WTC11 (cell line): Measurements from ENCODE around the gene PDE6G. TPM values are rescaled to one million over a fixed set of nuclear protein-coding genes. Genes with fewer than 3 reads are reported as not detected.

Experiments
- ATAC-seq: fragments of 200-7000 bp; cut with Tn5 transposase; 2 replicates; pipeline ENCODE4 v1.10.0; 2021; ENCODE audit warnings: mild to moderate bottlenecking, moderate library complexity
- CTCF ChIA-PET: fragments of 300-600 bp; sonication (Branson Sonifier 250); formaldehyde crosslinking; loops from one replicate; lab custom pipeline; 2021; ENCODE audit warnings: antibody characterized with exemption; lab: Charles Lee
- POLR2A ChIA-PET: fragments of 350-600 bp; sonication (Branson Sonifier 250); formaldehyde crosslinking; loops from one replicate; lab custom pipeline; 2021; ENCODE audit warnings: antibody characterized with exemption; lab: Charles Lee
- DNase-seq: peaks from one replicate; pipeline ENCODE4 v3.0.0; 2021; ENCODE audit warnings: low spot score
- H3K27ac Mint-ChIP-seq: 2 replicates; pipeline ENCODE4 v1.8.0; 2021; ENCODE audit warnings: mixed read lengths
- H3K27me3 Mint-ChIP-seq: 2 replicates; pipeline ENCODE4 v1.8.0; 2021; ENCODE audit warnings: low read depth, mild to moderate bottlenecking, moderate library complexity, mixed read lengths
- H3K36me3 Mint-ChIP-seq: 2 replicates; pipeline ENCODE4 v1.8.0; 2021; ENCODE audit warnings: mixed read lengths
- H3K4me1 Mint-ChIP-seq: 2 replicates; pipeline ENCODE4 v1.8.0; 2022; ENCODE audit warnings: mixed read lengths
- H3K4me3 Mint-ChIP-seq: 2 replicates; pipeline ENCODE4 v1.8.0; 2021; ENCODE audit warnings: mild to moderate bottlenecking, moderate library complexity, mixed read lengths
- H3K9me3 Mint-ChIP-seq: 2 replicates; pipeline ENCODE4 v1.8.0; 2021; ENCODE audit warnings: mixed read lengths
- ELF4 ChIP-seq: sonication (generic); formaldehyde crosslinking; IDR thresholded peaks from 2 replicates; pipeline ENCODE4 v1.8.1; 2022; ENCODE audit warnings: low read depth, mild to moderate bottlenecking, moderate library complexity, missing genetic modification reagents
- FOXK1 ChIP-seq: sonication (generic); formaldehyde crosslinking; IDR thresholded peaks from 2 replicates; pipeline ENCODE4 v1.8.0; 2022; ENCODE audit warnings: mild to moderate bottlenecking, moderate library complexity, missing genetic modification reagents
- GRHL2 ChIP-seq: fragments of 250-450 bp; sonication (Bioruptor Pico); IDR thresholded peaks from 2 replicates; pipeline ENCODE4 v1.8.0; 2022; ENCODE audit warnings: mild to moderate bottlenecking, moderate library complexity; ENCODE audit not compliant: insufficient replicate concordance, severe bottlenecking
- JAZF1 ChIP-seq: fragments of 250-450 bp; sonication (Bioruptor Pico); IDR thresholded peaks from 2 replicates; pipeline ENCODE4 v1.9.0; 2021; ENCODE audit warnings: moderate library complexity, mild to moderate bottlenecking, inconsistent platforms
- JUN ChIP-seq: sonication (generic); formaldehyde crosslinking; IDR thresholded peaks from 2 replicates; pipeline ENCODE4 v1.8.0; 2023; ENCODE audit warnings: mild to moderate bottlenecking, missing genetic modification reagents
- KAT7 ChIP-seq: sonication (generic); formaldehyde crosslinking; IDR thresholded peaks from 2 replicates; pipeline ENCODE4 v1.8.1; 2023; ENCODE audit warnings: missing genetic modification reagents, mild to moderate bottlenecking, borderline replicate concordance
- MYBL2 ChIP-seq: sonication (generic); formaldehyde crosslinking; IDR thresholded peaks from 2 replicates; pipeline ENCODE4 v1.8.1; 2023; ENCODE audit warnings: mild to moderate bottlenecking, moderate library complexity, missing genetic modification reagents
- NFYB ChIP-seq: sonication (generic); formaldehyde crosslinking; conservative IDR thresholded peaks from 2 replicates; pipeline ENCODE4 v1.8.0; 2022; ENCODE audit warnings: low read depth, missing genetic modification reagents
- NR2C2 ChIP-seq: sonication (generic); formaldehyde crosslinking; IDR thresholded peaks from 2 replicates; pipeline ENCODE4 v1.8.0; 2022; ENCODE audit warnings: mild to moderate bottlenecking, missing genetic modification reagents
- OVOL2 ChIP-seq: fragments of 250-450 bp; sonication (Bioruptor Pico); IDR thresholded peaks from 2 replicates; pipeline ENCODE4 v1.9.0; 2021; ENCODE audit warnings: mild to moderate bottlenecking, borderline replicate concordance
- RELA ChIP-seq: sonication (generic); formaldehyde crosslinking; IDR thresholded peaks from 2 replicates; pipeline ENCODE4 v1.8.1; 2022; ENCODE audit warnings: missing genetic modification reagents, mild to moderate bottlenecking, borderline replicate concordance
- SMAD4 ChIP-seq: sonication (generic); formaldehyde crosslinking; IDR thresholded peaks from 2 replicates; pipeline ENCODE4 v1.8.0; 2022; ENCODE audit warnings: mild to moderate bottlenecking, missing genetic modification reagents
- TCF7 ChIP-seq: sonication (generic); formaldehyde crosslinking; IDR thresholded peaks from 2 replicates; pipeline ENCODE4 v1.8.0; 2022; ENCODE audit warnings: mild to moderate bottlenecking, low read depth, missing genetic modification reagents, moderate library complexity
- ZNF138 ChIP-seq: sonication (generic); formaldehyde crosslinking; conservative IDR thresholded peaks from 2 replicates; pipeline ENCODE4 v1.8.1; 2022; ENCODE audit warnings: mild to moderate bottlenecking, moderate library complexity, missing genetic modification reagents
- ZNF219 ChIP-seq: sonication (generic); formaldehyde crosslinking; IDR thresholded peaks from 2 replicates; pipeline ENCODE4 v1.8.0; 2023; ENCODE audit warnings: missing genetic modification reagents, mild to moderate bottlenecking, borderline replicate concordance
- ZNF317 ChIP-seq: sonication (generic); formaldehyde crosslinking; IDR thresholded peaks from 2 replicates; pipeline ENCODE4 v1.8.1; 2023; ENCODE audit warnings: low read depth, mild to moderate bottlenecking, moderate library complexity, missing genetic modification reagents, borderline replicate concordance
- ZNF396 ChIP-seq: fragments of 250-450 bp; sonication (Bioruptor Pico); IDR thresholded peaks from 2 replicates; pipeline ENCODE4 v1.8.0; 2021; ENCODE audit warnings: mild to moderate bottlenecking, moderate library complexity, borderline replicate concordance
- ZNF416 ChIP-seq: fragments of 250-450 bp; sonication (Bioruptor Pico); IDR thresholded peaks from 2 replicates; pipeline ENCODE4 v1.9.0; 2021; ENCODE audit warnings: mild to moderate bottlenecking, inconsistent platforms
- ZNF671 ChIP-seq: fragments of 250-450 bp; sonication (Bioruptor Pico); IDR thresholded peaks from 2 replicates; pipeline ENCODE4 v1.8.0; 2021; ENCODE audit warnings: mild to moderate bottlenecking
- total RNA-seq: library from RNA; stranded (reverse); gene quantifications from 3 replicates; pipeline ENCODE4 v1.2.3, GENCODE V29; 2021
- TF ChIP-seq, protein P1 (sequence below): sonication (generic); formaldehyde crosslinking; IDR thresholded peaks from 2 replicates; pipeline ENCODE4 v1.8.0; 2022; ENCODE audit warnings: missing genetic modification reagents
- TF ChIP-seq, protein P2 (sequence below): sonication (generic); formaldehyde crosslinking; IDR thresholded peaks from 2 replicates; pipeline ENCODE4 v1.8.1; 2023; ENCODE audit warnings: mild to moderate bottlenecking, moderate library complexity, missing genetic modification reagents
- TF ChIP-seq, protein P3 (sequence below): sonication (generic); formaldehyde crosslinking; IDR thresholded peaks from 2 replicates; pipeline ENCODE4 v1.8.1; 2022; ENCODE audit warnings: mild to moderate bottlenecking, missing genetic modification reagents, moderate library complexity, borderline replicate concordance

PDE6G gene
- total RNA-seq, 1 experiment from 2014 or later: 4.4 TPM

DNA sequence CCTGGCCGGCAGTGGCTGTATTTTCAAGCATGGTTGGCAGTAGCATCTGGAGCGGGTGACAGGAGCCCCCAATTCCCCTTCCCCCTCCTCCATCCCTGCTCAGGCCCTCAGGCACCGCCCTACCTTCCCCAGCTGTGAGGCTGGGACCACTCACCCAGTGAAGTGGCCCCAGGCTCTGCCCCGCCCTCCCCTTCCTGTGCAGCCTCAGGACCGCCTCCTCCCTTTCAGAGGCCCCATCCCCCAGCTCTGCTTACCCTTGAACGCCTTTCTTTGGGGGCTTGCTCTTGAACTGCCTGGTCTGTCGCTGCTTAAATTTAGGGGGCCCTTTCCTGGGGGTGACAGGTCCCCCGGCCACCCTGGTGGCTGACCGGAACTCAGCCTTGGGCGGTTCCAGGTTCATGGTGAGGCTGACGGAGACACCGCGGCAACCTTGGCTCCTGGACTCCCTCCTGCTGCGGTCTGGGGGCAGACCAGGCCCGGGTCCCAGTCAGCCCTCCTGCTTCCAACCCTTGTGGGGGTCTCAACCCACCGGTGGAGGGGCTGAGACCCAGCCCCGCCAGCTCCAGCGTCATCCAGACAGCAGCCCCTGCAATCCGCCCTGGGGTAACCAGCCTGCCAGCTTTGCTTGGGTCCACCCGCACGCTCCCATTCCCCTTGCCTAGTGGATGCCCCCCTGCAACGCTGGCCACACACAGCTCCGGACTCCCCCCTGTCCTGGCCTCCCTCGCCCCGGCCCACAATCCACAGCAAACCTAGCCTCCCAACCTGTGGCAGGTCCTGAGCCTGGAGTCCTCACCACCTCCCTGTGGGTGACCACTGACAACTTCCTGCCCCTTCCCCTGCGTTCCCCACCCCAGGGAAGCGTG is 3.2 kb downstream of the PDE6G start:
- H3K4me3 Mint-ChIP-seq: peak overlapping the region; percentile 47
- ATAC-seq (peak; percentile 75), DNase-seq (peak; percentile 58)
- H3K36me3 Mint-ChIP-seq: no peaks in the 10 kb centered on the region
- POLR2A ChIA-PET: no interaction called here
- peaks cover 22% of the 10 kb centered on the region for H3K4me1 Mint-ChIP-seq
- no peak overlapping the region for H3K27ac Mint-ChIP-seq
- no peak for TF ChIP-seq KAT7 (CRISPR knock-in tag)
- 0 out of 2 replicates have a peak, but pooled peaks have one; percentile 31 for TF ChIP-seq RELA (CRISPR knock-in tag)
- TF ChIP-seq SMAD4: no peak
- TF ChIP-seq, all 79 proteins: peak for 1
- CTCF ChIA-PET: interaction anchor here (0.7 kb wide), 1 partner anchor 726 kb away, joined by 3 read pairs; no protein-coding TSS in a partner anchor
- Mint-ChIP-seq H3K27me3 (peaks cover 25% of the 10 kb centered on the region), H3K9me3 (no peaks in the 10 kb centered on the region)

DNA sequence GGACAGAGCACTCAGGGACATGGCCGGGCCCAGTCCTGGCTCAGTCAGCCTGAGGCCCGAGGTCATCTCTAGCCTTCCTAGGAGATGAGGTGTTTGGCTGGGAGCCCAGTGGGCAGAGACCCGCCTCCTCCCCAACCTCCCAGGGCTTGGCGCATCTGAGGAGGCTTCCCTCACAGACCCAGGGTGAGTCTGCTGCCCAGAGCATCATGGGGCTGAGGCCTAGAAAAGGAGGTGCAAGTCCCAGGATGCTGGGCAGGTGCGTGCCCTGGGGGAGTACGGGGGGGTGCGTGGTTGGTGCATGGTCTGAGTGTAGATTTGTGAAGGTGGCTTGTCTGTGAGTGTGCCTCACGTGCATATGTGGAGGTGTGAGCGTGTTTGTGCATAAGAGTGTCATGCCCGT is 4.7 kb downstream of the PDE6G start:
- ATAC-seq (no peak), DNase-seq (no peak)
- Mint-ChIP-seq H3K4me3 (no peak overlapping the region), H3K27ac (no peak overlapping the region), H3K27me3 (peaks cover 37% of the 10 kb centered on the region), H3K4me1 (peaks cover 29% of the 10 kb centered on the region), H3K36me3 (no peaks in the 10 kb centered on the region), H3K9me3 (no peaks in the 10 kb centered on the region)
- POLR2A ChIA-PET: no interaction called here
- CTCF ChIA-PET: no interaction called here
- TF ChIP-seq FOXK1 (CRISPR knock-in tag) (no peak), KAT7 (CRISPR knock-in tag) (no peak)
- TF ChIP-seq, protein P1, sequence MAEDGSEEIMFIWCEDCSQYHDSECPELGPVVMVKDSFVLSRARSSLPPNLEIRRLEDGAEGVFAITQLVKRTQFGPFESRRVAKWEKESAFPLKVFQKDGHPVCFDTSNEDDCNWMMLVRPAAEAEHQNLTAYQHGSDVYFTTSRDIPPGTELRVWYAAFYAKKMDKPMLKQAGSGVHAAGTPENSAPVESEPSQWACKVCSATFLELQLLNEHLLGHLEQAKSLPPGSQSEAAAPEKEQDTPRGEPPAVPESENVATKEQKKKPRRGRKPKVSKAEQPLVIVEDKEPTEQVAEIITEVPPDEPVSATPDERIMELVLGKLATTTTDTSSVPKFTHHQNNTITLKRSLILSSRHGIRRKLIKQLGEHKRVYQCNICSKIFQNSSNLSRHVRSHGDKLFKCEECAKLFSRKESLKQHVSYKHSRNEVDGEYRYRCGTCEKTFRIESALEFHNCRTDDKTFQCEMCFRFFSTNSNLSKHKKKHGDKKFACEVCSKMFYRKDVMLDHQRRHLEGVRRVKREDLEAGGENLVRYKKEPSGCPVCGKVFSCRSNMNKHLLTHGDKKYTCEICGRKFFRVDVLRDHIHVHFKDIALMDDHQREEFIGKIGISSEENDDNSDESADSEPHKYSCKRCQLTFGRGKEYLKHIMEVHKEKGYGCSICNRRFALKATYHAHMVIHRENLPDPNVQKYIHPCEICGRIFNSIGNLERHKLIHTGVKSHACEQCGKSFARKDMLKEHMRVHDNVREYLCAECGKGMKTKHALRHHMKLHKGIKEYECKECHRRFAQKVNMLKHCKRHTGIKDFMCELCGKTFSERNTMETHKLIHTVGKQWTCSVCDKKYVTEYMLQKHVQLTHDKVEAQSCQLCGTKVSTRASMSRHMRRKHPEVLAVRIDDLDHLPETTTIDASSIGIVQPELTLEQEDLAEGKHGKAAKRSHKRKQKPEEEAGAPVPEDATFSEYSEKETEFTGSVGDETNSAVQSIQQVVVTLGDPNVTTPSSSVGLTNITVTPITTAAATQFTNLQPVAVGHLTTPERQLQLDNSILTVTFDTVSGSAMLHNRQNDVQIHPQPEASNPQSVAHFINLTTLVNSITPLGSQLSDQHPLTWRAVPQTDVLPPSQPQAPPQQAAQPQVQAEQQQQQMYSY (CRISPR knock-in tag): no peak
- TF ChIP-seq, all 79 proteins: peak for 0

DNA sequence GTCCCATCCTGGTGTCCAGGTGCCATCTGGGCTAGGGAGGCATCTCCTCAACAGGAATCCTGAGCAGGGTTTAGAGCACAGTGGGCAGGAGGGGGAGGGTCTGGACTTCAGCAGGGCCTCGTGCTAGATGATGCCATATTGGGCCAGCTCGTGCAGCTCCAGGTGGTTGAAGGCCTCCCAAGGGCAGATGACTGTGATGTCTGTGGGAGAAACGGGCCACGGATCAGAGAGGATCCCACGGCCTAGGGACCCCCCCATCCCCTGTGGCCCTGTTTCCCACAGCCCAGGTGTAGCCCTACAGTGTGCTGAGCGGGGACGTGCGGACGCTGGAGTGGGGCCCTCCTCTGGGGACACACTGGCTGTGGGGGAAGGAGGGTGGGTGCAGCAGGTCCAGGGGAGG is 5.4 kb downstream of the PDE6G start:
- Mint-ChIP-seq H3K4me1 (peaks cover 29% of the 10 kb centered on the region), H3K36me3 (no peaks in the 10 kb centered on the region), H3K27me3 (peaks cover 38% of the 10 kb centered on the region), H3K9me3 (no peaks in the 10 kb centered on the region), H3K4me3 (no peak overlapping the region), H3K27ac (no peak overlapping the region)
- CTCF ChIA-PET: interaction anchor here (1.1 kb wide), 1 partner anchor 17 kb away, joined by 3 read pairs; no protein-coding TSS in a partner anchor
- POLR2A ChIA-PET: no interaction called here
- TF ChIP-seq TCF7 (CRISPR knock-in tag): no peak
- TF ChIP-seq ZNF396 (CRISPR knock-in tag): no peak
- TF ChIP-seq, protein P2, sequence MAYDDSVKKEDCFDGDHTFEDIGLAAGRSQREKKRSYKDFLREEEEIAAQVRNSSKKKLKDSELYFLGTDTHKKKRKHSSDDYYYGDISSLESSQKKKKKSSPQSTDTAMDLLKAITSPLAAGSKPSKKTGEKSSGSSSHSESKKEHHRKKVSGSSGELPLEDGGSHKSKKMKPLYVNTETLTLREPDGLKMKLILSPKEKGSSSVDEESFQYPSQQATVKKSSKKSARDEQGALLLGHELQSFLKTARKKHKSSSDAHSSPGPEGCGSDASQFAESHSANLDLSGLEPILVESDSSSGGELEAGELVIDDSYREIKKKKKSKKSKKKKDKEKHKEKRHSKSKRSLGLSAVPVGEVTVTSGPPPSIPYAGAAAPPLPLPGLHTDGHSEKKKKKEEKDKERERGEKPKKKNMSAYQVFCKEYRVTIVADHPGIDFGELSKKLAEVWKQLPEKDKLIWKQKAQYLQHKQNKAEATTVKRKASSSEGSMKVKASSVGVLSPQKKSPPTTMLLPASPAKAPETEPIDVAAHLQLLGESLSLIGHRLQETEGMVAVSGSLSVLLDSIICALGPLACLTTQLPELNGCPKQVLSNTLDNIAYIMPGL: no peak
- no peak for TF ChIP-seq MYBL2 (CRISPR knock-in tag)
- TF ChIP-seq GRHL2 (CRISPR knock-in tag): no peak
- TF ChIP-seq ZNF671 (CRISPR knock-in tag): no peak
- no peak for TF ChIP-seq JAZF1 (CRISPR knock-in tag)
- TF ChIP-seq, protein P3, sequence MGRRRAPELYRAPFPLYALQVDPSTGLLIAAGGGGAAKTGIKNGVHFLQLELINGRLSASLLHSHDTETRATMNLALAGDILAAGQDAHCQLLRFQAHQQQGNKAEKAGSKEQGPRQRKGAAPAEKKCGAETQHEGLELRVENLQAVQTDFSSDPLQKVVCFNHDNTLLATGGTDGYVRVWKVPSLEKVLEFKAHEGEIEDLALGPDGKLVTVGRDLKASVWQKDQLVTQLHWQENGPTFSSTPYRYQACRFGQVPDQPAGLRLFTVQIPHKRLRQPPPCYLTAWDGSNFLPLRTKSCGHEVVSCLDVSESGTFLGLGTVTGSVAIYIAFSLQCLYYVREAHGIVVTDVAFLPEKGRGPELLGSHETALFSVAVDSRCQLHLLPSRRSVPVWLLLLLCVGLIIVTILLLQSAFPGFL: no peak
- TF ChIP-seq ZNF416: no peak
- no peak for TF ChIP-seq NR2C2
- no peak for TF ChIP-seq OVOL2 (CRISPR knock-in tag)
- TF ChIP-seq ZNF219: no peak
- no peak for TF ChIP-seq NFYB
- TF ChIP-seq ELF4: no peak
- TF ChIP-seq JUN (CRISPR knock-in tag): no peak
- no peak for TF ChIP-seq RELA (CRISPR knock-in tag)
- TF ChIP-seq ZNF138 (CRISPR knock-in tag): no peak
- no peak for TF ChIP-seq ZNF317 (CRISPR knock-in tag)
- ATAC-seq: no peak
- DNase-seq: no peak
